ENCODE measurements around the gene TEPSIN. TPM values are rescaled to one million over a fixed set of nuclear protein-coding genes. Genes with fewer than 3 reads are reported as not detected.

The TEPSIN gene
- total and polyA plus RNA-seq, 2 of the 13 experiments (the other 11 are each of a cell fraction or from before 2014, with no cell fraction given) = 16.1 to 18.8 TPM

DNA sequence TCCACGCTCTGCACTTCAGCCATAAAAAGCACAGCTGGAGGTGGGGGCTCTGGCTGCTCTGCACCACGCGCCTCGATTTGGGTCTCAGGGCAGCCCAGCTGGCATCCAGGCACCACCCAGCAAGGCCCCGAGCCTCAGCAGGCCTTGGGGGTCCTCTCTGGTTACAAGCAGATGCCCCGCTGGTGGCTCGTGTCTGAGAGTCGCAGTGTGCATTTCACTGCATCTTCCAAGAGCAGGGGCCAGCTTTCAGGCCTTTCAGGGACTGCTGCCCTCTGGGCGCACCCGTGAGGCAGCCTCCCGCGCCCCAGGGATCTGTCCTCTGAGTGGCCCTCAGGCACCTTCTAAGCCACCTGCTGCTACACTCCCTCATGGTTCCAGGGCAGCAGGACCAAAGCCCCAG lies 25.8 kb upstream of the TEPSIN start:
- intact Hi-C loops (cut with micrococcal nuclease; ENCODE audit: unreplicated experiment) (no loop called here), in situ Hi-C loops (cut with HindIII; ENCODE audit: extremely low pct_ligation_motif_present, low pct_unique_long_range_greater_than_20kb) (no loop called here)
- ATAC-seq = no peak
- H4K20me1 ChIP-seq (ENCODE audit: insufficient read depth, low read length) = no peaks in the 10 kb centered on the region
- H3K4me1 ChIP-seq (ENCODE audit: insufficient read depth, low read length) = no peaks in the 10 kb centered on the region
- H3K27ac ChIP-seq (ENCODE audit: extremely low read length, insufficient read depth, low read length) = no peak overlapping the region
- H3K9ac ChIP-seq (ENCODE audit: insufficient read depth, low read depth, low read length) = no peak overlapping the region
- no TSS peak for BruUV-seq (replicated peaks)
- no peak overlapping the region for H3K4me3 ChIP-seq (replicated peaks in 1 of 3; ENCODE audit: insufficient read depth in 1 of 3, low read depth in 2 of 3, low read length in 3 of 3)
- WGBS (ENCODE audit: low lambda C conversion rate) = 98% methylated on average over 5 of the region's 12 CpGs
- CTCF ChIA-PET (ENCODE audit: low intra/inter-chr PET ratio, low total read pairs) = no interaction called here
- no peaks in the 10 kb centered on the region for H3K79me2 ChIP-seq (ENCODE audit: insufficient read depth, low read length)
- no peak overlapping the region for H3K4me2 ChIP-seq (ENCODE audit: low read depth, low read length)
- FAIRE-seq = no peak
- no peak for TF ChIP-seq MAX (IDR thresholded peaks at IDR 0.05)
- POLR2A ChIA-PET = no interaction called here
- H3K36me3 ChIP-seq (replicated peaks in 1 of 2; ENCODE audit: control insufficient read depth in 1 of 2, insufficient read depth in 2 of 2, low read length in 2 of 2) = peaks cover 39 to 63% of the 10 kb centered on the region in 2 experiments; a peak in 4 of 5 replicates
- no peaks in the 10 kb centered on the region for H3K9me3 ChIP-seq (ENCODE audit: low read length)
- no peak for DNase-seq (ENCODE audit: low spot score)
- no peaks in the 10 kb centered on the region for H3K27me3 ChIP-seq (ENCODE audit: control insufficient read depth in 1 of 2, insufficient read depth in 2 of 2, low read length in 2 of 2)
- H2AFZ ChIP-seq (ENCODE audit: low read length) = no peak overlapping the region

DNA sequence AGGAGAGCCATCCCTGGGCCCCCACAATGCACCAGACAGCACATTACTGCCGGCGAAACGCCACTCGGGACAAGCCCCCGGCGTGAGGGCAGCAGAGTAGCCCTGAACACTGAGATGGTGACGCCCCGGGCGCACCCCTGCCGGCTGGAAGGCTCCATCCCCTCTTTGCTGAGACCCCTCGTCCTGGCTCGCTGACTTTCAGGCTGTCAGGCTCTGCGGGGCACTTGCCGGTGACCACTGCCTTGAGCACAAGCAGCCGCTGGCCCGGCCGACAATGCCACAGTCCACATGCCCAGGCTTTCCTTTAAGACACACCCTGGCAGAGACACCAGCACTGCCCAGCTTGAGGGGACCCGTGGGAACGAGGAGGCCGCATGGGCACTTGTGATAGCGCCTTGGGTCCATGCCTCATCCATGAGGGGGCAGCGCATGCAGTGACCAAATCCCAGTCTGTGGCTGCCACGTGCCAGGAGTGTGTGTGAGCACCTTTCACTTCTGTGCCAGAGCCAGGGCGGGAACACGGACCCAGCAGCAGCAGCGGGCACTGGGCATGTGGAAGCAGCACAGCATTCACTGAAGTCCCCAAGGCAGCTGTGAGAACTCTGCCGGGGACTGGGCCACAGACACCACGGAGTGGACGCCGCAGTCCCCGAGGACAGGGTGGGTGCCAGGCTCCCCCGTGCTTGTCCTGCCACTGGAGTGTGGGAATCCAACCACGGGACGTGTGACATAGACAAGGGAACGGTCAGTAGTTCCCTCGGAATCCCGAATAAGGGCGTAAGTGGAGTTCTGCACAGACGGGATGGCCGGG lies 24.7 kb upstream of the TEPSIN start:
- FAIRE-seq = no peak
- H3K4me2 ChIP-seq (ENCODE audit: low read depth, low read length) = no peak overlapping the region
- no peaks in the 10 kb centered on the region for H3K27me3 ChIP-seq (ENCODE audit: control insufficient read depth in 1 of 2, insufficient read depth in 2 of 2, low read length in 2 of 2)
- BruUV-seq (replicated peaks) = no TSS peak
- no peak overlapping the region for H2AFZ ChIP-seq (ENCODE audit: low read length)
- in situ Hi-C loops (cut with HindIII; ENCODE audit: extremely low pct_ligation_motif_present, low pct_unique_long_range_greater_than_20kb) (no loop called here), intact Hi-C loops (cut with micrococcal nuclease; ENCODE audit: unreplicated experiment) (no loop called here)
- no peaks in the 10 kb centered on the region for H4K20me1 ChIP-seq (ENCODE audit: insufficient read depth, low read length)
- POLR2A ChIA-PET = no interaction called here
- WGBS (ENCODE audit: low lambda C conversion rate) = 97% methylated on average over 28 of the region's 40 CpGs
- no peak for DNase-seq (ENCODE audit: low spot score)
- H3K4me1 ChIP-seq (ENCODE audit: insufficient read depth, low read length) = no peaks in the 10 kb centered on the region
- TF ChIP-seq CTCF (CRISPR knock-in tag; IDR thresholded peaks at IDR 0.05) (peak; percentile 11; the same call in 1 of the 2 replicates), ATF7-NPFF (CRISPR knock-in tag; IDR thresholded peaks at IDR 0.05; ENCODE audit: low read depth) (no peak), ZBTB33 (CRISPR knock-in tag; IDR thresholded peaks at IDR 0.05) (peak; percentile 94)
- no peak overlapping the region for H3K27ac ChIP-seq (ENCODE audit: extremely low read length, insufficient read depth, low read length)
- CTCF ChIA-PET (ENCODE audit: low intra/inter-chr PET ratio, low total read pairs) = no interaction called here
- ATAC-seq = no peak
- H3K9ac ChIP-seq (ENCODE audit: insufficient read depth, low read depth, low read length) = no peak overlapping the region
- no peak overlapping the region for H3K4me3 ChIP-seq (replicated peaks in 1 of 3; ENCODE audit: insufficient read depth in 1 of 3, low read depth in 2 of 3, low read length in 3 of 3)
- H3K36me3 ChIP-seq (replicated peaks in 1 of 2; ENCODE audit: control insufficient read depth in 1 of 2, insufficient read depth in 2 of 2, low read length in 2 of 2) = peaks cover 47 to 65% of the 10 kb centered on the region in 2 experiments; a peak in 4 of 5 replicates
- H3K79me2 ChIP-seq (ENCODE audit: insufficient read depth, low read length) = no peaks in the 10 kb centered on the region
- H3K9me3 ChIP-seq (ENCODE audit: low read length) = no peaks in the 10 kb centered on the region
